SW 1271 (cell line): ENCODE measurements around the gene LARGE2.
A peak's percentile ranks its signal among the peaks of the same experiment; 100 is the strongest.

ENCODE experiments used
- DNase-seq, 2 experiments: peaks; one replicate each; lab custom pipeline; 2025; lab: John Stamatoyannopoulos, UW

The LARGE2 gene

DNA sequence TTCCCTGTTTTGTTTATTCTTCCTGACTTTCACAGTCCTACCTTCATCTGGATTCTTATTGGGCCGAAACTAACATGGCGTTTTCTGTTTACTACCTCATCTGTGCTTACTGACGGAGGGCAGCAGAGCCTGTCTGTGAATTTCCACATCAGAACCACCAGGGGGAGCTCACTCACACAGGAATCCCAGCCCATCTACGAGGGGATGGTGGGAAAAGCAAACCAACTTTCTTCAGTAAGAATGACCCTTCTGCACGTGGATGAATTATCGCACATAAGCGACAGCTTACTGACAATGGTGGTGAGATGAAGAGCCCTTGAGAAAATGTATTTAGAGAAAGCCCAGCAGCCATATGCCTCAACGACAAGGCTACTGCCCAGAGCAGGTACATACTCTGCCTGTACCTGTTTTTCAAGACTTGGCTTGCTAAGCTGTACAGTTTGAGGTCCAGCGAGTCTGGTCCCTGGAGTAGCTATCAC, 42.5 kb downstream of the LARGE2 start:
- DNase-seq = peak; percentile 40 to 77

- no peak for DNase-seq
Measured at GRCh38 chr11:45967506-45967905, 45.0 kb downstream of the LARGE2 start.

- no peak for DNase-seq
Measured at GRCh38 chr11:45968901-45969300, 46.4 kb downstream of the LARGE2 start.

DNA sequence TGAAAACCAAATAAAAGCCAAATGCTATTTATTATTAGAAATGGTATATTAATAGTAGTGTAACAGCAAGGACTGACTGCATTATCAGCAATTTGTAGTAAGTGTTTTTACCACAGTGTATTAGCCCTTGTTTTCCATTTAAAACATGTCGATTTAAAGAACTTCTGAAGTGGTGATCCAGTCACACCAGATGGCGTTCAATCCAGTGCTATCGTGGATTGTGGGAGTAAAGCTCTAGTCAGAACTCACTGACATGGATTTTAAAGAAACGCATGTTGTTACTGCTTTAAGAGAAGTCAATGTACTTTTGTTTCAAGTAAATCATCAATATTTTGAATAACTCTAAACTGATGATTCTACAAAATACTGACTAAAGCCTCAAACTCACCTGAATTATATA, 51.1 kb downstream of the LARGE2 start:
- DNase-seq = no peak

DNA sequence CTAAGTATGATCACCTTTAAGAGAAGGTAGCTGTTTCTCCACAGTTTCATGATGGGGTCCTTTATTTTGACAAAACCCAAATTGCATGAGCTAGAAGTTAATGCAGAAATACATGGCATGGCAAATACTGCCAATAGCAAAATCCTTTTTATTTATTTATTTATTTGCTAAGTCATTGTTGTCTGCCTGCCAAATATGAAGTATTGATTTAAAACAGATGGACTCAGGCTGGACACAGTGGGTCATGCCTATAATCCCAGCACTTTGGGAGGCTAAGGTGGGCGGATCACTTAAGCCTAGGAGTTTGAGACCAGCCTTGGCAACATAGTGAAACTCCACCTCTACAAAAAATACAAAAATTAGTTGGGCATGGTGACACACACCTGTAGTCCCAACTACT, 52.4 kb downstream of the LARGE2 start:
- DNase-seq = no peak
